ENCODE data around the gene DUOXA1. TPM values are rescaled to one million over a fixed set of nuclear protein-coding genes. Genes with fewer than 3 reads are reported as not detected.
"Not testable (repeated sequence)": the region's sequence is repeated elsewhere in the genome, so short reads cannot be mapped to it uniquely, and the experiment has no call there.

Gene DUOXA1
- total and polyA plus RNA-seq, 5 donors: 0.72 to 2.1 (median 1.3) TPM

GRCh38 chr15:45139770-45140169 lies 10.1 kb upstream of the DUOXA1 start:
- DNase-seq (peak in 1 of 3 donors; percentile 10), ATAC-seq (no peak)
- no peak overlapping the region for H3K27ac ChIP-seq (ENCODE audit: low read length)
- H3K9me3 ChIP-seq (ENCODE audit: control insufficient read depth, low read length): no peaks in the 10 kb centered on the region
- 92% methylated on average over 6 of the region's 6 CpGs for WGBS
- intact Hi-C loops (cut with DNase I): no loop called here
- no peaks in the 10 kb centered on the region for H3K4me1 ChIP-seq (ENCODE audit: control insufficient read depth, insufficient read depth, low read length)
- no peak overlapping the region for H3K4me3 ChIP-seq (ENCODE audit: low read length)
- no peaks in the 10 kb centered on the region for H3K27me3 ChIP-seq (ENCODE audit: control insufficient read depth, insufficient read depth)

- Histone ChIP-seq H3K4me1 (ENCODE audit: control insufficient read depth, insufficient read depth, low read length) (no peaks in the 10 kb centered on the region), H3K27me3 (ENCODE audit: control insufficient read depth, insufficient read depth) (no peaks in the 10 kb centered on the region), H3K27ac (ENCODE audit: low read length) (no peak overlapping the region), H3K9me3 (ENCODE audit: control insufficient read depth, low read length) (no peaks in the 10 kb centered on the region), H3K4me3 (ENCODE audit: low read length) (no peak overlapping the region)
- ATAC-seq (no peak), DNase-seq (peak in 1 of 3 donors; percentile 22)
- intact Hi-C loops (cut with DNase I): no loop called here
- 70% methylated on average over 12 of the region's 12 CpGs for WGBS
These were observed 9.4 kb upstream of the DUOXA1 start for GRCh38 chr15:45138814-45139765.

- no peak overlapping the region for H3K27ac ChIP-seq (ENCODE audit: low read length)
- DNase-seq (no peak), ATAC-seq (no peak)
- no peaks in the 10 kb centered on the region for H3K9me3 ChIP-seq (ENCODE audit: control insufficient read depth, low read length)
- H3K4me1 ChIP-seq (ENCODE audit: control insufficient read depth, insufficient read depth, low read length): no peaks in the 10 kb centered on the region
- H3K27me3 ChIP-seq (ENCODE audit: control insufficient read depth, insufficient read depth): no peaks in the 10 kb centered on the region
- 81% methylated on average over 8 of the region's 8 CpGs for WGBS
- intact Hi-C loops (cut with DNase I): no loop called here
- H3K4me3 ChIP-seq (ENCODE audit: low read length): no peak overlapping the region
These were observed 8.0 kb upstream of the DUOXA1 start for GRCh38 chr15:45137703-45138102.

GRCh38 chr15:45136378-45136764 lies 6.7 kb upstream of the DUOXA1 start:
- H3K27ac ChIP-seq (ENCODE audit: low read length): no peak overlapping the region
- no peak overlapping the region for H3K4me3 ChIP-seq (ENCODE audit: low read length)
- no peaks in the 10 kb centered on the region for H3K27me3 ChIP-seq (ENCODE audit: control insufficient read depth, insufficient read depth)
- intact Hi-C loops (cut with DNase I): no loop called here
- no peaks in the 10 kb centered on the region for H3K4me1 ChIP-seq (ENCODE audit: control insufficient read depth, insufficient read depth, low read length)
- H3K9me3 ChIP-seq (ENCODE audit: control insufficient read depth, low read length): no peaks in the 10 kb centered on the region
- DNase-seq (no peak), ATAC-seq (no peak)
- WGBS: 24% methylated on average over 10 of the region's 10 CpGs

GRCh38 chr15:45135705-45136377 lies 6.2 kb upstream of the DUOXA1 start:
- not testable (repeated sequence) for H3K4me3 ChIP-seq (ENCODE audit: low read length)
- peak; percentile 9 to 20 for ATAC-seq

GRCh38 chr15:45134682-45135604 lies 5.3 kb upstream of the DUOXA1 start:
- 10% methylated on average over 57 of the region's 57 CpGs for WGBS
- intact Hi-C loops (cut with DNase I): no loop called here
- Histone ChIP-seq H3K9me3 (ENCODE audit: control insufficient read depth, low read length) (no peaks in the 10 kb centered on the region), H3K27ac (ENCODE audit: low read length) (no peak overlapping the region), H3K4me1 (ENCODE audit: control insufficient read depth, insufficient read depth, low read length) (no peaks in the 10 kb centered on the region), H3K4me3 (ENCODE audit: low read length) (peak overlapping the region; percentile 8), H3K27me3 (ENCODE audit: control insufficient read depth, insufficient read depth) (no peaks in the 10 kb centered on the region)
- peak in 1 of 3 donors; percentile 73 for DNase-seq
- ATAC-seq: peak; percentile 44 to 58

More at GRCh38 chr15:45135705-45136377, 6.2 kb upstream of the DUOXA1 start:
- intact Hi-C loops (cut with DNase I); DNase-seq; H3K27ac ChIP-seq (ENCODE audit: low read length); H3K9me3 ChIP-seq (ENCODE audit: control insufficient read depth, low read length); H3K4me1 ChIP-seq (ENCODE audit: control insufficient read depth, insufficient read depth, low read length); H3K27me3 ChIP-seq (ENCODE audit: control insufficient read depth, insufficient read depth): not testable (repeated sequence)
- 19% methylated on average over 9 of the region's 37 CpGs for WGBS

GRCh38 chr15:45134046-45134445 lies 4.4 kb upstream of the DUOXA1 start:
- no peak for DNase-seq
- H3K27me3 ChIP-seq (ENCODE audit: control insufficient read depth, insufficient read depth): no peaks in the 10 kb centered on the region
- no peaks in the 10 kb centered on the region for H3K4me1 ChIP-seq (ENCODE audit: control insufficient read depth, insufficient read depth, low read length)
- intact Hi-C loops (cut with DNase I): no loop called here
- no peak overlapping the region for H3K4me3 ChIP-seq (ENCODE audit: low read length)
- 89% methylated on average over 7 of the region's 7 CpGs for WGBS
- ATAC-seq: no peak
- no peak overlapping the region for H3K27ac ChIP-seq (ENCODE audit: low read length)
- no peaks in the 10 kb centered on the region for H3K9me3 ChIP-seq (ENCODE audit: control insufficient read depth, low read length)

GRCh38 chr15:45133561-45133920 lies 3.9 kb upstream of the DUOXA1 start:
- no peaks in the 10 kb centered on the region for H3K27me3 ChIP-seq (ENCODE audit: control insufficient read depth, insufficient read depth)
- DNase-seq: no peak
- H3K4me3 ChIP-seq (ENCODE audit: low read length): no peak overlapping the region
- H3K9me3 ChIP-seq (ENCODE audit: control insufficient read depth, low read length): no peaks in the 10 kb centered on the region
- H3K4me1 ChIP-seq (ENCODE audit: control insufficient read depth, insufficient read depth, low read length): no peaks in the 10 kb centered on the region
- 72% methylated on average over 5 of the region's 5 CpGs for WGBS
- no peak for ATAC-seq
- intact Hi-C loops (cut with DNase I): no loop called here
- no peak overlapping the region for H3K27ac ChIP-seq (ENCODE audit: low read length)

- DNase-seq (no peak), ATAC-seq (no peak)
- Histone ChIP-seq H3K27ac (ENCODE audit: low read length) (no peak overlapping the region), H3K27me3 (ENCODE audit: control insufficient read depth, insufficient read depth) (no peaks in the 10 kb centered on the region), H3K4me3 (ENCODE audit: low read length) (no peak overlapping the region), H3K4me1 (ENCODE audit: control insufficient read depth, insufficient read depth, low read length) (no peaks in the 10 kb centered on the region), H3K9me3 (ENCODE audit: control insufficient read depth, low read length) (no peaks in the 10 kb centered on the region)
- 64% methylated on average over 3 of the region's 3 CpGs for WGBS
- intact Hi-C loops (cut with DNase I): no loop called here
These were observed 3.3 kb upstream of the DUOXA1 start for GRCh38 chr15:45132844-45133560.

- Histone ChIP-seq H3K27ac (ENCODE audit: low read length) (no peak overlapping the region), H3K9me3 (ENCODE audit: control insufficient read depth, low read length) (no peaks in the 10 kb centered on the region), H3K4me1 (ENCODE audit: control insufficient read depth, insufficient read depth, low read length) (no peaks in the 10 kb centered on the region), H3K27me3 (ENCODE audit: control insufficient read depth, insufficient read depth) (no peaks in the 10 kb centered on the region), H3K4me3 (ENCODE audit: low read length) (no peak overlapping the region)
- intact Hi-C loops (cut with DNase I): no loop called here
- 93% methylated on average over 3 of the region's 3 CpGs for WGBS
- DNase-seq (no peak), ATAC-seq (no peak)
These were observed 1.8 kb upstream of the DUOXA1 start for GRCh38 chr15:45131510-45131909.
